Mesendoderm (in vitro differentiated cells): ENCODE data around the gene PCSK6.
"Not testable (repeated sequence)": the region's sequence is repeated elsewhere in the genome, so short reads cannot be mapped to it uniquely, and the experiment has no call there.

ENCODE experiments used
- DNase-seq: peaks from one replicate; pipeline ENCODE4 v3.0.0; 2013
- H2AK5ac ChIP-seq: 2 replicates; pipeline ENCODE4 v1.6.1; 2013; ENCODE audit warnings: low read length, inconsistent platforms
- H2BK120ac ChIP-seq: 2 replicates; pipeline ENCODE4 v1.6.1; 2013; ENCODE audit warnings: low read depth, mild to moderate bottlenecking, low read length, moderate library complexity, mixed read lengths
- H2BK15ac ChIP-seq: replicated peaks from 2 replicates; pipeline ENCODE4 v1.6.1; 2013; ENCODE audit warnings: low read depth, mild to moderate bottlenecking, moderate library complexity
- H2BK5ac ChIP-seq: 2 replicates; pipeline ENCODE4 v1.6.1; 2013; ENCODE audit warnings: low read length, inconsistent platforms
- H3K18ac ChIP-seq: 2 replicates; pipeline ENCODE4 v1.6.1; 2013; ENCODE audit warnings: mild to moderate bottlenecking, low read length, mixed read lengths
- H3K23ac ChIP-seq: one replicate; pipeline ENCODE4 v1.6.1; 2013; ENCODE audit warnings: low read length
- H3K27ac ChIP-seq: 2 replicates; pipeline ENCODE4 v1.5.1; 2013; ENCODE audit warnings: low read depth, mild to moderate bottlenecking, inconsistent platforms, low read length, moderate library complexity
- H3K27me3 ChIP-seq: 2 replicates; pipeline ENCODE4 v1.6.1; 2013; ENCODE audit warnings: low read length, control low read depth, mild to moderate bottlenecking, inconsistent platforms; ENCODE audit not compliant: insufficient read depth, poor library complexity
- H3K36me3 ChIP-seq: 2 replicates; pipeline ENCODE4 v1.6.1; 2013; ENCODE audit warnings: low read length, inconsistent platforms; ENCODE audit not compliant: control insufficient read depth, insufficient read depth
- H3K4ac ChIP-seq: one replicate; pipeline ENCODE4 v1.6.1; 2013; ENCODE audit warnings: low read depth, mild to moderate bottlenecking, low read length, moderate library complexity
- H3K4me1 ChIP-seq: 2 replicates; pipeline ENCODE4 v1.6.1; 2013; ENCODE audit warnings: low read depth, low read length, inconsistent platforms; ENCODE audit not compliant: control insufficient read depth
- H3K4me2 ChIP-seq: 2 replicates; pipeline ENCODE4 v1.6.1; 2013; ENCODE audit warnings: low read length
- H3K4me3 ChIP-seq: 2 replicates; pipeline ENCODE4 v1.5.1; 2013; ENCODE audit warnings: mild to moderate bottlenecking, low read length
- H3K56ac ChIP-seq: one replicate; pipeline ENCODE4 v1.6.1; 2013; ENCODE audit warnings: low read length
- H3K79me1 ChIP-seq: 2 replicates; pipeline ENCODE4 v1.6.1; 2013; ENCODE audit warnings: low read length, inconsistent platforms
- H3K79me2 ChIP-seq: 2 replicates; pipeline ENCODE4 v1.6.1; 2013; ENCODE audit warnings: mild to moderate bottlenecking, low read length; ENCODE audit not compliant: control insufficient read depth, insufficient read depth
- H3K9ac ChIP-seq: 2 replicates; pipeline ENCODE4 v1.6.1; 2013; ENCODE audit warnings: low read length, inconsistent platforms
- H4K5ac ChIP-seq: one replicate; pipeline ENCODE4 v1.6.1; 2013; ENCODE audit warnings: low read length
- H4K8ac ChIP-seq: one replicate; pipeline ENCODE4 v1.6.1; 2013; ENCODE audit warnings: low read depth, mild to moderate bottlenecking, control low read depth, low read length, moderate library complexity
- WGBS: extraction: QIAGEN DNeasy Blood & Tissue Kit; methylation state at CpG from one replicate; pipeline ENCODE4 v1.1.7; 2013; ENCODE audit warnings: low lambda C conversion rate, missing lambda C conversion rate; ENCODE audit not compliant: insufficient coverage; ENCODE audit errors: extremely low coverage; 5-methylcytosine and 5-hydroxymethylcytosine counted together

PCSK6 gene

GRCh38 chr15:101337976-101338375 lies 151.5 kb downstream of the PCSK6 start:
- H3K27me3 ChIP-seq = no peaks in the 10 kb centered on the region
- no peak overlapping the region for H2BK15ac ChIP-seq
- H3K79me1 ChIP-seq = no peaks in the 10 kb centered on the region
- H3K4me1 ChIP-seq = no peaks in the 10 kb centered on the region
- WGBS = no CpG with 5 or more reads among the region's 7 CpGs
- H3K4me2 ChIP-seq = no peak overlapping the region
- no peak overlapping the region for H3K18ac ChIP-seq
- H3K23ac ChIP-seq = no peak overlapping the region
- DNase-seq = no peak
- H3K79me2 ChIP-seq = no peaks in the 10 kb centered on the region
- no peaks in the 10 kb centered on the region for H3K36me3 ChIP-seq
- H3K9ac ChIP-seq = no peak overlapping the region
- H4K8ac ChIP-seq = no peak overlapping the region
- H2AK5ac ChIP-seq = no peak overlapping the region
- no peak overlapping the region for H3K56ac ChIP-seq
- H3K4me3 ChIP-seq = no peak overlapping the region
- no peak overlapping the region for H2BK120ac ChIP-seq
- H4K5ac ChIP-seq = no peak overlapping the region
- H3K27ac ChIP-seq = no peak overlapping the region
- no peak overlapping the region for H2BK5ac ChIP-seq
- H3K4ac ChIP-seq = no peak overlapping the region

- H4K5ac ChIP-seq, H3K18ac ChIP-seq, H3K27ac ChIP-seq, H3K23ac ChIP-seq, H2BK120ac ChIP-seq, H3K4me3 ChIP-seq, H2BK15ac ChIP-seq, H3K27me3 ChIP-seq, H2AK5ac ChIP-seq, H3K36me3 ChIP-seq, H3K4ac ChIP-seq, H4K8ac ChIP-seq, H3K9ac ChIP-seq, H3K4me1 ChIP-seq, H2BK5ac ChIP-seq, H3K4me2 ChIP-seq, H3K56ac ChIP-seq, H3K79me1 ChIP-seq, H3K79me2 ChIP-seq: not testable (repeated sequence)
- no CpG with 5 or more reads among the region's 16 CpGs for WGBS
- peak; percentile 56 for DNase-seq
Observed at GRCh38 chr15:101333907-101334789, 155.4 kb downstream of the PCSK6 start.

GRCh38 chr15:101332061-101332467 lies 157.4 kb downstream of the PCSK6 start:
- Histone ChIP-seq H3K56ac (no peak overlapping the region), H3K4ac (no peak overlapping the region), H3K79me2 (no peaks in the 10 kb centered on the region), H3K36me3 (no peaks in the 10 kb centered on the region), H3K4me1 (no peaks in the 10 kb centered on the region), H3K27me3 (no peaks in the 10 kb centered on the region), H3K23ac (no peak overlapping the region), H2AK5ac (no peak overlapping the region), H4K8ac (no peak overlapping the region), H3K27ac (no peak overlapping the region), H3K79me1 (no peaks in the 10 kb centered on the region), H4K5ac (no peak overlapping the region), H2BK15ac (no peak overlapping the region), H2BK120ac (no peak overlapping the region), H3K18ac (no peak overlapping the region), H3K9ac (no peak overlapping the region), H3K4me3 (no peak overlapping the region), H2BK5ac (no peak overlapping the region), H3K4me2 (no peak overlapping the region)
- WGBS = no CpG with 5 or more reads among the region's 7 CpGs
- no peak for DNase-seq

- Histone ChIP-seq H3K79me1 (no peaks in the 10 kb centered on the region), H4K8ac (no peak overlapping the region), H3K4me3 (no peak overlapping the region), H3K27me3 (no peaks in the 10 kb centered on the region), H2BK120ac (no peak overlapping the region), H3K79me2 (no peaks in the 10 kb centered on the region), H2AK5ac (no peak overlapping the region), H3K18ac (no peak overlapping the region), H3K4me2 (no peak overlapping the region), H3K36me3 (no peaks in the 10 kb centered on the region), H3K23ac (no peak overlapping the region), H3K27ac (no peak overlapping the region), H2BK5ac (no peak overlapping the region), H3K4me1 (no peaks in the 10 kb centered on the region), H3K4ac (no peak overlapping the region), H2BK15ac (no peak overlapping the region), H3K9ac (no peak overlapping the region), H4K5ac (no peak overlapping the region), H3K56ac (no peak overlapping the region)
- no CpG with 5 or more reads among the region's 9 CpGs for WGBS
- DNase-seq = no peak
Observed at GRCh38 chr15:101329867-101330380, 159.6 kb downstream of the PCSK6 start.

GRCh38 chr15:101329309-101329863 lies 160.1 kb downstream of the PCSK6 start:
- Histone ChIP-seq H3K4me2 (no peak overlapping the region), H3K9ac (no peak overlapping the region), H3K27ac (no peak overlapping the region), H3K36me3 (no peaks in the 10 kb centered on the region), H2BK15ac (no peak overlapping the region), H3K79me1 (no peaks in the 10 kb centered on the region), H4K5ac (no peak overlapping the region), H2BK5ac (no peak overlapping the region), H3K4ac (no peak overlapping the region), H3K4me1 (no peaks in the 10 kb centered on the region), H3K23ac (no peak overlapping the region), H4K8ac (no peak overlapping the region), H2AK5ac (no peak overlapping the region), H3K4me3 (no peak overlapping the region), H3K27me3 (no peaks in the 10 kb centered on the region), H3K56ac (no peak overlapping the region), H3K79me2 (no peaks in the 10 kb centered on the region), H3K18ac (no peak overlapping the region), H2BK120ac (no peak overlapping the region)
- no peak for DNase-seq
- no CpG with 5 or more reads among the region's 14 CpGs for WGBS
